Bone marrow (tissue), 2 donors: Measurements from ENCODE around the gene DNAJA3.

Experiments used
- DNase-seq, 2 donors: peaks; one replicate each; lab custom pipeline; 2025; lab: John Stamatoyannopoulos, UW

The DNAJA3 gene

DNA sequence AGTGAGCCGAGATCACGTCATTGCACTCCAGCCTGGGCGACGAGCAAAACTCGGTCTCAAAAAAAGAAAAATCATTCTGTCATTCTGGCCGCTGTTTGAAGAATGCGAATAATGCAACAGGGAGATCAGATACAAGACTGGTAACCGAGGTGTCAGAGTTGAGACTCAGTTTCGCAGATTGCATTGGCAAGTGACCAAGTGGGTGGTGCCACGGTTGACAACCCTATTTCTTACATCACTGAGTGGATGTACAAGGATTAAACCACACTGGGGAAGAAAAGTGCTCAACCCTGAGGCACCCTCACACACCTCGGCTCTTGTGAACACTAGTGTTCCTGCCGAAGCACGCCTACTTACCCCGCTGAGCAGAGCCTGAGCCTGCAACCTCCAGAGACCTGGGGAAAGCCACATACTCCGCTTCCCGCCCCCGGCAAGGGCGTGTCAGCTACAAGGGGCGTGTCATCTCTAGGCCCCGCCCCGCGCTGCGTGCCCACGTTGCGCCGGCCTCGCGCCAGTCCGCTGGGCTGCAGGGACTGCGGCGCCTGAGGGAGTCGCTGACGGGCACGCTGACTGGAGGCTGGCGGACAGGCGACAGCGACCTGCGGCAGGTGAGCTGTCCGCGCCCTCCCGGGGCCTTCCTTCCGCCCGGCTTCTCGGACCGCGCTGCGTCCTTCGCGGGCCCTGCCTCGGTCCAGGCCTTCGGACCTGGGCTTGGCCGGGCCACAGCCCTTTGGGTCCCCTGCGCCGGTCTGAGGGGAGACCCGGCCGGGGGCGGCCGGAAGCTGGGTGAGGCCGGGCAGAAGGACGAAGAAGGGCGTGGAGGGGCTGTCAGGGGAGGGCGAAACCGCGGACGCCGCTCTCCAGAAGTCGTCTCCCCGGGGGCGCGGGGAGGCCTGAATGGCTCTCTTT is 50.5 kb downstream of the DNAJA3 start, which contains the start of gene HMOX2:
HMOX2 (plus strand) TSS at position 519 of the 909 bp plus-strand sequence. CDS start 29,127 bp downstream, outside the sequence.
- peak; percentile 83 to 84 for DNase-seq

- no peak for DNase-seq
These were observed 52.3 kb downstream of the DNAJA3 start for GRCh38 chr16:4477966-4478365.

GRCh38 chr16:4481526-4481925 is 55.9 kb downstream of the DNAJA3 start:
- no peak for DNase-seq

DNA sequence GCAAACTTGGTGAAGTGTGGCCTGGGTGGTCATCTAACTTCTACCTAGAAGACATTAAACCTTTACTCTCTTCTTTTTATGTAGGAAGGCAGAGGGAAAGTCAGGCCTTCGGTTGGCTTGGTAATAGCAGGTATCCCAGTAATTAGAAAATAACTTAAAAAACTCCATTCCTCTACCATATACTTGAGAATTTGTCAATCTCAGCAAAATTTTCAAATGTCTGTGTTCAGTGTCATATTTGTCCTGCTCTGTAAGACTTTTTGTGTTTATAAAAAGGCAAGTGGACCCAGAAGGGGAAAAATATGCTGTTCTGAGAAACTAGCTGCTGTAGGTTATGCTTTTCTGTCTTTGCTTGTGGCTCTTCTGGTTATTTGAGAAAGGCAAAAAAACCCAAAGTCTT is 56.3 kb downstream of the DNAJA3 start:
- DNase-seq: no peak

- no peak for DNase-seq
These were observed 60.6 kb downstream of the DNAJA3 start for GRCh38 chr16:4486126-4486893.

DNA sequence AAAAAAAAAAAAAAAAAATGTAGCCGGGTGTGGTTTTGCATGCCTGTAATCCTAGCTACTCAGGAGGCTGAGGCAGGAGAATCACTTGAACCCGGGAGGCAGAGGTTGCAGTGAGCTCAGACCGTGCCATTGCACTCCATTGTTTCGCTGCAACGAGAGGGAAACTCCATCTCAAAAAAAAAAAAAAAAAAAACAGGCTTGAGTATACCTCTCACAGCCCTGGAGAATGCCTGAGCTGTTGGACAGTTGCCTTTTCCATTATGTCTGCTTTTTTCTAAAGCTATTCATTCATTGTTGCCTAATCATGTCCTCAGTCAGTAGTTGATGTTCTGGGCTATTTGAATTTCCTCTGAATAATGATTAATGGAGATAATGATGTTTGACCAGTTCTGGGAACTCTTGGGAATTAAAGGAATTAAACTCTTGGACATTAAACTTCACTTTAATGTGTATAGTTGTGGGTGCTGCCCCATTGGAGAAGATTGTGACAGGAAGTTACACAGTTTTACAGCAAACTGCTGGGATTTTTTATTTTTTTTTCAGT is 62.4 kb downstream of the DNAJA3 start:
- DNase-seq: no peak

GRCh38 chr16:4488499-4488967 is 62.9 kb downstream of the DNAJA3 start:
- DNase-seq: no peak

GRCh38 chr16:4489030-4489429 is 63.4 kb downstream of the DNAJA3 start:
- no peak for DNase-seq

GRCh38 chr16:4491898-4492297 is 66.2 kb downstream of the DNAJA3 start:
- DNase-seq: no peak

DNA sequence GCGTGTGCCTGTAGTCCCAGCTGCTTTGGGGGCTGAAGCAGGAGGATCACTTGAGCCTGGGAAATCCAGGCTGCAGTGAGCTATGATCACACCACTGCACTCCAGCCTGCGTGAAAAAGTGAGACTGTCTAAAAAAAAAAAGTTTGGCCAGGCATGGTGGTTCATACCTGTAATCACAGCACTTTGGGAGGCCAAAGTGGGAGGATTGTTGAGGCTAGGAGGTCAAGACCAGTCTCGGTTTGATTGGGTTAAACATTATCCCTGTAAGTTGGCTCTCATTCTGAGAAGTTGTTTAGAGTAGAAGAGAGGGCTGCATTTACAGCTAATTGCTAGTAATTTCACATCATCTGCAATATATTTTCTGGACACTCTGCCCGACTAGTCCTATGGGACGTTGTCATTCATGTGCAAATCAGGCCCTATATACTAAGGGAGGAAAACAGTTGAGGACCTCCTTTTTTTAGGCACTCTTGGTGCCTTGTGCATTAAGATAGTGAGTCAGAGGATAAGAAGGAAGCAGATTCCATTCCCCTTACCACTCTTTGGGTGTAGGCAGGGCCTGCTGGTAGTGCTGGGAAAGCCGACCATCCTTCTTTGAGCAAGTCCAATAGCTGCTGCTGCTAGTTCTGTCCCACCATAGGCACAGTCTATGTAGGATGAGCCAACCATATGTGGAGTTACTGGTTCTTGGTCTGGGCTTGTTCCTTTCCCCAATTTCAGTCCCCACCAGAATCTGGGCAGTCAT is 69.2 kb downstream of the DNAJA3 start:
- DNase-seq: no peak

GRCh38 chr16:4495766-4496165 is 70.1 kb downstream of the DNAJA3 start:
- no peak for DNase-seq

GRCh38 chr16:4496305-4496704 is 70.6 kb downstream of the DNAJA3 start:
- no peak for DNase-seq

GRCh38 chr16:4498546-4499195 is 73.0 kb downstream of the DNAJA3 start:
- no peak for DNase-seq

DNA sequence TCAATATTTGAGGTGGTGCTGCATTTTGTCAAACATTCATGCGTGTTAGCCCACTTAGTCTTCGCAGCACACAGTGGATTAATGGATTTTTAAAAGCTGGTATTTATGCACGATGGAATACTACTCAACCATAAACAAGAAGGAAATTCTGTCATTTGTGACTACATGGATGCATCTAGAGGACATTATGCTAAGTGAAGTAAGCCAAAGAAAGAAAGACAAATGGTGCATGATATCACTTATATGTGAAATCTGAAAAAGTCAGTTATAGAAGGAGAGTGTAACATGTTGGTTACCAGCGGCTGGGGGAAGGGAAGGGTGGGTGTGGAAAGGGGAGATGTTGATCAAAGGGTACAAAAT is 73.5 kb downstream of the DNAJA3 start:
- no peak for DNase-seq

DNA sequence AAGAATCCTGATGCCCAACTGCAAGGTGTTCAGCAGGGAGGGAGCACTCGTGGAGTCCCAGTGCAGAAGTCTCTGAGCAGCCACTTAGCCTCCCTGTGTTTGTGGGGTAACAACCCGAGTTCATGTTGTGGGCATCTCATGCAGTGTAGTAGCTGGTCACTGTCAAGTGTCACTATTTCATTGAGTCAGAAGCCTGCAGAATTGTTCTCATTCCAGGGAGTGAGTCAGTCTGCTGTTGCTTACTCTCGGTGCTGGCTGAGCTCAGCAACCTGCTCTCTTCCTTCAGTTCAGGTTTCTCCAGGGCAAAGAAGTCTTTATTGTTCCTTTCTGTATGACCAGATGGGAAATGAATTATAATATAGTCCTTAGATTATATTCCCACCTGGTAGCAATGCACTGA is 74.6 kb downstream of the DNAJA3 start:
- DNase-seq: no peak

DNA sequence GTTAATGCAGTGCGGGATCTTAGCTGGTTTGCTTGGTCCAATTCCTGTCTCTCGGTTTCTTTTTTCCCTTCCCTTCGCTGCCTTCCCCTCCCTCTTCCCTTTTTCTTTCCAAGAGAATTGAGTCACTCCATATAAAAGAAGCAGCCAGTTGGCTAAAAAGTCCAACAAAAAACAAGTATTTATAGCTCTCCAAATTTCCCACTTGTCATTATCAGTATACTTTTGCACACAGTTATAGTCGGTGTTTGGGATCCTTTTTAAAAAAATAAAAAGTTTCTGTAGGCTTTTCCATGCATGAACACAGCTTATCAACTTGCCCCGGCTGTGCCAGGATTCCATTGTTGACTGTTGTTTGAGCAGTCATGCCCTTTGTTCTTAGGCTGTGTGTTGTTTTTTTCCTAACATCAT is 75.4 kb downstream of the DNAJA3 start:
- no peak for DNase-seq

DNA sequence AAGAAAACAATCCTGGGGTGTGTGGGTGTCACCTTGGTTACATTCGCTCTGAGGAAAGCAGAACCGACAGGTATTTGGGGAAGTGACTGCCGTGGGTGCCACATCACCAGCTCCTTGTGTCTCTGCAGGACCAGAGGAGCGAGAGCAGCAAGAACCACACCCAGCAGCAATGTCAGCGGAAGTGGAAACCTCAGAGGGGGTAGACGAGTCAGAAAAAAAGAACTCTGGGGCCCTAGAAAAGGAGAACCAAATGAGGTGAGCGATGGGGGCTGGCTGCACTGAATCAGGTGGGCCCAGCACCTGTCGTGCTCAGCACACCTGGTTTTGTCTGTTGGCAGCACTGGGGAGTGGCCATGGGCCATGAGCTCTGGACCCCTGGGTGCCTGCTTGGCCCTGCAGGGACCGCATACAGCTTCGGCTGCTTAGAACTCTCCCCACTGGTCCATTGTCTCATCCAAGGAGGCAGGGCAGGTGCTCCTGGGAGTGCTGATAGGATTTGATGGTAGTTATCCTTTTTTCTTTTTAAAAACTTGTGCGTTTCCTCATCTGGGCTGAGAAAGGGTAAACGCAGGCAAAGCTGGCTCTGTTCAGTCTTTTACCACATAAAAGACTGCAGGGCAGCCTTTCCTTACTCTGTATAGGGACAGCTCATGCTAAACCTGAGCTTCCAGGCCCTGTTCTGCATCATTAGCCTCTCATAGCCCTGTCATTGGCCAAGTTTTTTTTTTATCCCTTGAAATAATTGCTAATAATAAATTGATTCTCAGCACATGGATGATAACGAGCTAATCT is 79.9 kb downstream of the DNAJA3 start:
- peak; percentile 19 to 37 for DNase-seq
